Endothelial cell of umbilical vein (primary cell): ENCODE results near the gene FAM222A. TPM values are rescaled to one million over a fixed set of nuclear protein-coding genes. Genes with fewer than 3 reads are reported as not detected.

ENCODE experiments used
- BruUV-seq: library from RNA; stranded (reverse); fragments of 400-500 nt; replicated peaks from 2 replicates; lab custom pipeline; 2021; lab: Mats Ljungman, UMichigan
- CTCF ChIA-PET: fragments of 300-600, 350-600 bp; sonication (Branson Sonifier 250); formaldehyde crosslinking; loops from one replicate; lab custom pipeline; 2021; ENCODE audit warnings: antibody characterized with exemption, inconsistent platforms; lab: Charles Lee
- POLR2A ChIA-PET: fragments of 300-600, 350-600 bp; sonication (Branson Sonifier 250); formaldehyde crosslinking; loops from one replicate; lab custom pipeline; 2021; ENCODE audit warnings: antibody characterized with exemption, inconsistent platforms; lab: Charles Lee
- DNase-seq: peaks from one replicate; pipeline ENCODE4 v3.0.0-alpha.2; 2011; ENCODE audit warnings: low read depth, low spot score
- FAIRE-seq: peaks from 2 replicates; lab custom pipeline; 2011; peaks lifted over from hg19 to GRCh38; lab: Jason Lieb, UNC
- H2AFZ ChIP-seq: 2 replicates; pipeline ENCODE4 v1.6.0; 2012; ENCODE audit warnings: low read depth, low read length, control low read depth, inconsistent platforms
- H3K27ac ChIP-seq: 2 replicates; pipeline ENCODE4 v1.5.1; 2011; ENCODE audit warnings: low read depth, mild to moderate bottlenecking, control low read depth, low read length, moderate library complexity; ENCODE audit not compliant: insufficient read depth
- H3K27me3 ChIP-seq, 2 experiments: 2 replicates each; pipeline versions ENCODE4 v1.6.0 to v1.6.1; 2011; ENCODE audit warnings: low read length in 2 of 2, mixed read lengths in 1 of 2; ENCODE audit not compliant: control insufficient read depth in 2 of 2, insufficient read depth in 2 of 2
- H3K36me3 ChIP-seq, 2 experiments: 2 replicates in 1 of 2; 3 replicates in 1 of 2; pipeline ENCODE4 v1.5.1; 2011; ENCODE audit warnings: low read length in 2 of 2, mild to moderate bottlenecking in 1 of 2, moderate library complexity in 1 of 2; ENCODE audit not compliant: control insufficient read depth in 2 of 2, insufficient read depth in 2 of 2; ENCODE audit errors: extremely low read depth in 1 of 2
- H3K4me1 ChIP-seq: 3 replicates; pipeline ENCODE4 v1.5.1; 2011; ENCODE audit warnings: mild to moderate bottlenecking, low read length; ENCODE audit not compliant: control insufficient read depth, insufficient read depth; ENCODE audit errors: extremely low read depth
- H3K4me2 ChIP-seq: 2 replicates; pipeline ENCODE4 v1.6.1; 2011; ENCODE audit warnings: low read length, control low read depth, mixed read lengths; ENCODE audit not compliant: insufficient read depth
- H3K4me3 ChIP-seq, 3 experiments: fragments of 200-600 bp in 1 of 3; sonication (generic), shearing (Covaris generic) in 1 of 3; replicated peaks in 1 of 3; 2 replicates each; pipeline ENCODE4 v1.5.1; 2011 to 2016; ENCODE audit warnings: control low read depth in 3 of 3, low read length in 3 of 3, mild to moderate bottlenecking in 2 of 3, inconsistent platforms in 1 of 3, low read depth in 1 of 3, moderate library complexity in 1 of 3; ENCODE audit not compliant: insufficient read depth in 1 of 3
- H3K79me2 ChIP-seq: 2 replicates; pipeline ENCODE4 v1.6.0; 2012; ENCODE audit warnings: low read length, inconsistent platforms; ENCODE audit not compliant: control insufficient read depth, insufficient read depth
- H3K9ac ChIP-seq: replicated peaks from 2 replicates; pipeline ENCODE3; 2011; ENCODE audit warnings: low read length, control low read depth; ENCODE audit not compliant: insufficient read depth; ENCODE audit errors: extremely low read depth
- H3K9me1 ChIP-seq: replicated peaks from 3 replicates; pipeline ENCODE4 v1.6.0; 2011; ENCODE audit warnings: mild to moderate bottlenecking, low read length; ENCODE audit not compliant: control insufficient read depth, insufficient read depth; ENCODE audit errors: extremely low read depth
- H3K9me3 ChIP-seq: replicated peaks from 2 replicates; pipeline ENCODE4 v1.5.1; 2012; ENCODE audit warnings: low read length, inconsistent platforms; ENCODE audit not compliant: control insufficient read depth, insufficient read depth
- H4K20me1 ChIP-seq: replicated peaks from 2 replicates; pipeline ENCODE3; 2011; ENCODE audit warnings: mild to moderate bottlenecking, low read length; ENCODE audit not compliant: control insufficient read depth, insufficient read depth; ENCODE audit errors: extremely low read depth
- EZH2 ChIP-seq: IDR thresholded peaks from 2 replicates; pipeline ENCODE4 v1.6.1; 2012; ENCODE audit warnings: borderline replicate concordance, low read depth, mild to moderate bottlenecking, moderate library complexity, low read length, inconsistent platforms; ENCODE audit not compliant: severe bottlenecking
- FOS ChIP-seq: IDR thresholded peaks from 2 replicates; pipeline ENCODE4 v1.6.1; 2011; ENCODE audit warnings: mild to moderate bottlenecking, low read length, moderate library complexity, borderline replicate concordance; ENCODE audit not compliant: insufficient read depth
- GATA2 ChIP-seq: IDR thresholded peaks from 2 replicates; pipeline ENCODE4 v1.7.0; 2011; ENCODE audit warnings: low read depth, mild to moderate bottlenecking, moderate library complexity, mixed read lengths, low read length; ENCODE audit not compliant: insufficient read length, insufficient read depth
- JUN ChIP-seq: IDR thresholded peaks from 2 replicates; pipeline ENCODE4 v1.6.1; 2011; ENCODE audit warnings: borderline replicate concordance, low read depth; ENCODE audit not compliant: insufficient read length, insufficient read depth
- MYC ChIP-seq: IDR thresholded peaks from one replicate; pipeline ENCODE4 v1.6.1; 2011; ENCODE audit warnings: mild to moderate bottlenecking, low read depth, low read length
- POLR2A ChIP-seq: IDR thresholded peaks from 2 replicates; pipeline ENCODE4 v1.6.1; 2012; ENCODE audit warnings: low read depth, mild to moderate bottlenecking, control low read depth, low read length
- POLR2AphosphoS5 ChIP-seq: IDR thresholded peaks from 2 replicates; pipeline ENCODE4 v1.6.1; 2012; ENCODE audit warnings: low read depth, mild to moderate bottlenecking, control low read depth, low read length, moderate library complexity; ENCODE audit not compliant: insufficient read depth
- dilution Hi-C: fragments of 300-500 bp; cut with MboI; formaldehyde crosslinking; loops from one replicate; pipeline ENCODE4 v1.15.0; 2019; ENCODE audit warnings: low sequenced_read_pairs; ENCODE audit not compliant: extremely low pct_ligation_motif_present
- intact Hi-C: fragments of 100-400 bp; cut with micrococcal nuclease; formaldehyde crosslinking; loops from one replicate; pipeline ENCODE4 v1.10.0; 2022
- polyA plus RNA-seq, 4 experiments: library from polyadenylated mRNA; depleted of rRNA in 3 of 4; stranded (reverse) in 3 of 4; unstranded in 1 of 4; fragments of >200 nt; gene quantifications; 2 replicates each; pipeline versions ENCODE4 v1.2.1 to v1.2.3, GENCODE V29; 2011 to 2012; ENCODE audit warnings: missing spikeins in 1 of 4
- total RNA-seq: library from RNA; stranded (reverse); gene quantifications from 2 replicates; pipeline ENCODE4 v1.2.3, GENCODE V29; 2021
- TF ChIP-seq, protein P1 (sequence below), 2 donors: IDR thresholded peaks; 1 replicate in 1 of 2; 2 replicates in 1 of 2; pipeline ENCODE4 v1.5.1; 2011; ENCODE audit warnings: low read length in 2 of 2, mild to moderate bottlenecking in 2 of 2, moderate library complexity in 2 of 2, control low read depth in 1 of 2, inconsistent platforms in 1 of 2, low read depth in 1 of 2; ENCODE audit not compliant: insufficient read depth in 1 of 2; ENCODE audit errors: extremely low read depth in 1 of 2
- TF ChIP-seq, protein P2 (sequence below): IDR thresholded peaks from 2 replicates; pipeline ENCODE4 v1.6.1; 2011; ENCODE audit not compliant: insufficient read depth, insufficient read length

FAM222A gene
- total and polyA plus RNA-seq, 2 donors (not counting 3 experiments of a cell fraction or from before 2014, with no cell fraction given), result 0.62 to 1.7 TPM

DNA sequence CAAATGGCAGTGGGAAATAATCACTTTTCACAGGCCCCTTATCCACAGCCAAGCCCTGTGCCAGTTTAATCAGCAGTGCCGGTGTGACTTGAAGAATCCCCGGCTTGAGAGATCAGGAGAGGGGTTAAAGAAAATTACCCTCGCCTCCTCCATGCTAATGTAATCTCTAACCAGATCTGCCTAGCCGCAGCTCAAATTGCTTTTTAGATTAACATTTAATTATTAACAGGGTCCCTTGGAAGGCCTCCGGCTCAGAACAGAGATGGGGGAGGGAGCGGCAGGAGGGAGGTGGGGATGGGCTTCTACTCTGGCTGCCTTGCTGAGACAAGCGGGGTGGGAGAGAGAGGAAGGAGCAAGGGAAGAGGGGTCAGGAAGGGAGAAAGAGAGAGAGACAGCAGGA lies 24.0 kb downstream of the FAM222A start:
- no peaks in the 10 kb centered on the region for H3K36me3 ChIP-seq
- no peaks in the 10 kb centered on the region for H3K9me3 ChIP-seq
- no peak overlapping the region for H3K27ac ChIP-seq
- dilution Hi-C loops, result no loop called here
- H4K20me1 ChIP-seq, result no peaks in the 10 kb centered on the region
- H3K9ac ChIP-seq, result no peak overlapping the region
- POLR2A ChIA-PET, result no interaction called here
- no peak for FAIRE-seq
- H3K4me1 ChIP-seq, result peaks cover 8% of the 10 kb centered on the region
- no peak overlapping the region for H3K4me3 ChIP-seq
- H2AFZ ChIP-seq, result no peak overlapping the region
- no peaks in the 10 kb centered on the region for H3K79me2 ChIP-seq
- no peaks in the 10 kb centered on the region for H3K27me3 ChIP-seq
- H3K9me1 ChIP-seq, result no peaks in the 10 kb centered on the region
- no TSS peak for BruUV-seq
- no peak for DNase-seq
- TF ChIP-seq GATA2 (no peak), MYC (no peak), JUN (no peak), POLR2A (no peak), FOS (no peak), EZH2 (no peak), POLR2AphosphoS5 (no peak)
- TF ChIP-seq, protein P1, sequence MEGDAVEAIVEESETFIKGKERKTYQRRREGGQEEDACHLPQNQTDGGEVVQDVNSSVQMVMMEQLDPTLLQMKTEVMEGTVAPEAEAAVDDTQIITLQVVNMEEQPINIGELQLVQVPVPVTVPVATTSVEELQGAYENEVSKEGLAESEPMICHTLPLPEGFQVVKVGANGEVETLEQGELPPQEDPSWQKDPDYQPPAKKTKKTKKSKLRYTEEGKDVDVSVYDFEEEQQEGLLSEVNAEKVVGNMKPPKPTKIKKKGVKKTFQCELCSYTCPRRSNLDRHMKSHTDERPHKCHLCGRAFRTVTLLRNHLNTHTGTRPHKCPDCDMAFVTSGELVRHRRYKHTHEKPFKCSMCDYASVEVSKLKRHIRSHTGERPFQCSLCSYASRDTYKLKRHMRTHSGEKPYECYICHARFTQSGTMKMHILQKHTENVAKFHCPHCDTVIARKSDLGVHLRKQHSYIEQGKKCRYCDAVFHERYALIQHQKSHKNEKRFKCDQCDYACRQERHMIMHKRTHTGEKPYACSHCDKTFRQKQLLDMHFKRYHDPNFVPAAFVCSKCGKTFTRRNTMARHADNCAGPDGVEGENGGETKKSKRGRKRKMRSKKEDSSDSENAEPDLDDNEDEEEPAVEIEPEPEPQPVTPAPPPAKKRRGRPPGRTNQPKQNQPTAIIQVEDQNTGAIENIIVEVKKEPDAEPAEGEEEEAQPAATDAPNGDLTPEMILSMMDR (IDR thresholded peaks at IDR 0.05; ENCODE audit: extremely low read depth in 1 of 2, insufficient read depth in 1 of 2, low read depth in 1 of 2, low read length in 2 of 2), result no peak
- TF ChIP-seq, protein P2, sequence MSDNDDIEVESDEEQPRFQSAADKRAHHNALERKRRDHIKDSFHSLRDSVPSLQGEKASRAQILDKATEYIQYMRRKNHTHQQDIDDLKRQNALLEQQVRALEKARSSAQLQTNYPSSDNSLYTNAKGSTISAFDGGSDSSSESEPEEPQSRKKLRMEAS, result no peak
- H3K4me2 ChIP-seq, result no peak overlapping the region
- CTCF ChIA-PET, result no interaction called here
- intact Hi-C loops, result loop anchor here (2.0 kb wide), 1 partner anchor 25 kb away; the partner anchor contains the start of gene FAM222A
